DND-41 (cell line): ENCODE results near the gene PPP1R15B.

ENCODE experiments used
- CTCF ChIP-seq: IDR thresholded peaks from 2 replicates; pipeline ENCODE4 v1.5.1; 2012; ENCODE audit warnings: borderline replicate concordance, low read length, moderate library complexity, mild to moderate bottlenecking; ENCODE audit not compliant: poor library complexity, severe bottlenecking; ENCODE audit errors: extremely low read depth
- EZH2 ChIP-seq: IDR thresholded peaks from 3 replicates; pipeline ENCODE4 v1.6.1; 2012; ENCODE audit warnings: borderline replicate concordance, low read depth, mild to moderate bottlenecking, moderate library complexity, low read length, inconsistent platforms; ENCODE audit not compliant: severe bottlenecking

- TF ChIP-seq CTCF (no peak), EZH2 (no peak)
These were observed 9.2 kb downstream of the PPP1R15B start for GRCh38 chr1:204402391-204402790.
